Measurements from ENCODE around the gene IL17F.

IL17F gene

GRCh38 chr6:52284460-52285176 lies 40.3 kb upstream of the IL17F start, which contains the start of gene MCM3:
MCM3 (minus strand) TSS chr6:52284742; CDS start chr6:52284674, 68 bp downstream.
- TF ChIP-seq, protein P1, sequence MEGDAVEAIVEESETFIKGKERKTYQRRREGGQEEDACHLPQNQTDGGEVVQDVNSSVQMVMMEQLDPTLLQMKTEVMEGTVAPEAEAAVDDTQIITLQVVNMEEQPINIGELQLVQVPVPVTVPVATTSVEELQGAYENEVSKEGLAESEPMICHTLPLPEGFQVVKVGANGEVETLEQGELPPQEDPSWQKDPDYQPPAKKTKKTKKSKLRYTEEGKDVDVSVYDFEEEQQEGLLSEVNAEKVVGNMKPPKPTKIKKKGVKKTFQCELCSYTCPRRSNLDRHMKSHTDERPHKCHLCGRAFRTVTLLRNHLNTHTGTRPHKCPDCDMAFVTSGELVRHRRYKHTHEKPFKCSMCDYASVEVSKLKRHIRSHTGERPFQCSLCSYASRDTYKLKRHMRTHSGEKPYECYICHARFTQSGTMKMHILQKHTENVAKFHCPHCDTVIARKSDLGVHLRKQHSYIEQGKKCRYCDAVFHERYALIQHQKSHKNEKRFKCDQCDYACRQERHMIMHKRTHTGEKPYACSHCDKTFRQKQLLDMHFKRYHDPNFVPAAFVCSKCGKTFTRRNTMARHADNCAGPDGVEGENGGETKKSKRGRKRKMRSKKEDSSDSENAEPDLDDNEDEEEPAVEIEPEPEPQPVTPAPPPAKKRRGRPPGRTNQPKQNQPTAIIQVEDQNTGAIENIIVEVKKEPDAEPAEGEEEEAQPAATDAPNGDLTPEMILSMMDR (IDR thresholded peaks at IDR 0.05; ENCODE audit: control extremely low read depth, extremely low read depth, low read depth, missing control alignments) = no peak
- CTCF ChIA-PET = interaction anchor here (0.7 to 9.8 kb wide), 22 partner anchors 9 to 132 kb away, joined by 3 to 195 read pairs (median 6); partner anchors contain the start of gene PAQR8
- POLR2A ChIA-PET = interaction anchor here (0.5 to 1.0 kb wide), 2 partner anchors 15 to 113 kb away, joined by 4 to 5 read pairs; no protein-coding TSS in a partner anchor

GRCh38 chr6:52284131-52284459 lies 39.8 kb upstream of the IL17F start:
- ChIA-PET POLR2A (no interaction called here), CTCF (interaction anchor here (1.5 to 9.8 kb wide), 11 partner anchors 15 to 133 kb away, joined by 3 to 195 read pairs (median 9); partner anchors contain the start of gene PAQR8)
- TF ChIP-seq, protein P1 (IDR thresholded peaks at IDR 0.05; ENCODE audit: control extremely low read depth, extremely low read depth, low read depth, missing control alignments) = no peak
- DNase-seq (ENCODE audit: extremely low spot score) = no peak

More at GRCh38 chr6:52284460-52285176, 40.3 kb upstream of the IL17F start, which contains the start of gene MCM3:
- peak; percentile 95 for DNase-seq (ENCODE audit: extremely low spot score)

DNA sequence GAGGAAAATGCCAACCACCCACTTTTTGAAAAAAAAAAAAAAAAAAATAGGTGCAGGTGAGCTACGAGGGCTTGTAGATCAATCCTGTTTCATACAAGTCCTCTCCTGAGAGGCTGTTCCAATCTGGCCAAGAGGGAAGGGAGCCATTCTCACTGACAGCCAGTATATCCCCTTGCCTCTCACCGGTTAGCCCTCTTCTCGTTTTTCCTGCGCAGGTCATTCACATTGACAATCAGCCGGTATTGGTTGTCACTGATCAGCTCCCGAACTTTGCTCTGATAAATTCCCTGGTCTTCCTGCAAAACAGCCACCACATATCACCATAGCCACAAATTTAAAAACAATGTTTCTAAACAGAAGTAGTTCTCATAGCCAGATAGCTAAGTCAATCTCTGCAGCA lies 38.8 kb upstream of the IL17F start:
- DNase-seq (ENCODE audit: extremely low spot score) = no peak
- POLR2A ChIA-PET = interaction anchor here (0.7 kb wide), 1 partner anchor 314 kb away, joined by 3 read pairs; no protein-coding TSS in a partner anchor
- CTCF ChIA-PET = interaction anchor here (1.5 to 9.8 kb wide), 9 partner anchors 14 to 380 kb away, joined by 3 to 195 read pairs (median 9); partner anchors contain the start of genes PAQR8 and TRAM2
- TF ChIP-seq, protein P1 (IDR thresholded peaks at IDR 0.05; ENCODE audit: control extremely low read depth, extremely low read depth, low read depth, missing control alignments) = no peak

DNA sequence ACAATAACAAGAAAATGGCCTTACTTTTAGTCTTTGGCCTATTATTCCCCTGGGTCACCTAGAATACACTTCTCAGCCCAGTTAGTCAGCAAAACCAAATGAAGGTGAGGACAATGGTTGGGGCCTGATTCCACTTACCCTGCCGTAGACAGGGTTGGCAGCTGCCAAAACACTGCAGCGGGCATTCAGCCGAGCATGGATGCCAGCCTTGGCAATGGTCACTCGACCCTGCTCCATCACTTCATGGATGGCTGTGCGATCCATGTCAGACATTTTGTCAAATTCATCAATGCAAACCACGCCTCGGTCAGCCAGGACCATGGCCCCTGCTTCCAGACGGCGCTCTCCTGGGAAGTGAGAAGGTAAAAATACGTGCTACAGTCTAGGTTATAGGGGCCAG lies 31.8 kb upstream of the IL17F start:
- CTCF ChIA-PET = interaction anchor here (1.1 to 1.9 kb wide), 2 partner anchors 10 to 13 kb away, joined by 7 to 12 read pairs; no protein-coding TSS in a partner anchor
- POLR2A ChIA-PET = no interaction called here
- no peak for DNase-seq (ENCODE audit: extremely low spot score)
- TF ChIP-seq, protein P1 (IDR thresholded peaks at IDR 0.05; ENCODE audit: control extremely low read depth, extremely low read depth, low read depth, missing control alignments) = no peak

DNA sequence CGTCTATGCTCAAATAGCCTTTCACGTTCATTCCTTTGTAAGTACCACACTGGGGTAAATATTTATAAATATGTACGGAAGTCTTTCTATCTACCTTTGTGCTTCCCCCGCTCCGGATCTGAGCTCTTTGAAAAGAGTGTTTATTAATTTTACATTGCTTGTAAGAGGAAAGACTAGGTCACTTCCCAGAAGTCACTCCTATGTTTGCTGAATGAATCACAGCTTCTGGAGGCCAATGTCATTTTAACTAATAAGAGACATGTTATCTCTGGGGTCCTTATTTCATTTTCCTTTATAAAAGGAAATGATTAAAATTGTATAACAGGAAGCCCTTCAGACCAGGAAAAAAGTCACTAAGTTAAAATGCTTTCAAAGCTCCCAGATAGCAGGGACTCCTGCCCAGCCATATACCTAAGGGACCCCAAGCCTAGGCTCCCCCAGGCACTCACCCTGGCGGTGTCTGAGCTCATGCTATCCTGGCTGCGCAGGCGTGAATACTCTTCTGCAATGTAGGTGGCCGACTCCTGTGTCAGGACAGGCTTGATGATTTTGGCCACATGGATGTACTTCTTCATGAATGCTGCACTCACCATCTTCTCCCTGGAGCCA lies 27.7 kb upstream of the IL17F start:
- ChIA-PET POLR2A (no interaction called here), CTCF (interaction anchor here (0.7 to 4.6 kb wide), 5 partner anchors 8 to 126 kb away, joined by 3 to 30 read pairs (median 4); partner anchors contain the start of gene MCM3)
- TF ChIP-seq, protein P1 (IDR thresholded peaks at IDR 0.05; ENCODE audit: control extremely low read depth, extremely low read depth, low read depth, missing control alignments) = no peak
- no peak for DNase-seq (ENCODE audit: extremely low spot score)

GRCh38 chr6:52263709-52264540 lies 19.6 kb upstream of the IL17F start:
- ChIA-PET CTCF (interaction anchor here (0.7 to 10.1 kb wide), 47 partner anchors 8 to 455 kb away, joined by 3 to 164 read pairs (median 4); partner anchors contain the start of gene MCM3), POLR2A (no interaction called here)
- DNase-seq (ENCODE audit: extremely low spot score) = peak; percentile 66
- TF ChIP-seq, protein P1 (IDR thresholded peaks at IDR 0.05; ENCODE audit: control extremely low read depth, extremely low read depth, low read depth, missing control alignments) = peak; percentile 87

Measured in GM10248 (cell line).